Stomach (tissue), 9 donors: ENCODE measurements around the gene KCNQ5. TPM values are rescaled to one million over a fixed set of nuclear protein-coding genes. Genes with fewer than 3 reads are reported as not detected.

ENCODE experiments used
- DNase-seq, 2 donors: peaks; one replicate each; pipeline versions ENCODE4 v3.0.0 to v3.0.0-alpha.2; 2013 to 2019
- H3K27ac ChIP-seq, 5 donors: fragments of 200-600 bp in 4 of 5; sonication (generic) in 4 of 5; one replicate each; pipeline ENCODE4 v1.5.1; 2013 to 2019; ENCODE audit warnings: mild to moderate bottlenecking in 1 of 5, moderate library complexity in 1 of 5
- H3K27me3 ChIP-seq, 3 donors: fragments of 200-600 bp; sonication (generic); one replicate each; pipeline ENCODE4 v1.5.1; 2017 to 2019; ENCODE audit warnings: mixed run types in 1 of 3
- H3K36me3 ChIP-seq, 4 donors: fragments of 200-600 bp; sonication (generic); 1 replicate in 3 of 4; 2 replicates in 1 of 4; pipeline ENCODE4 v1.5.1; 2016 to 2019
- H3K4me1 ChIP-seq, 4 donors: fragments of 200-600 bp; sonication (generic); one replicate each; pipeline ENCODE4 v1.5.1; 2016 to 2019
- H3K4me3 ChIP-seq, 4 donors: fragments of 200-600 bp; sonication (generic) in 3 of 4; one replicate each; pipeline ENCODE4 v1.5.1; 2016 to 2019; ENCODE audit warnings: mild to moderate bottlenecking in 1 of 4
- H3K9me3 ChIP-seq, 4 donors: fragments of 200-600 bp; sonication (generic); one replicate each; pipeline ENCODE4 v1.5.1; 2016 to 2019
- CTCF ChIP-seq, 7 experiments: fragments of 450-650 bp in 4 of 7; fragments of 200-600 bp in 3 of 7; sonication (generic) in 3 of 7; IDR thresholded peaks; one replicate each; pipeline ENCODE4 v1.5.1; 2016 to 2019; ENCODE audit warnings: antibody characterized with exemption in 7 of 7, control low read depth in 2 of 7, mild to moderate bottlenecking in 1 of 7
- EP300 ChIP-seq: sonication (generic); formaldehyde crosslinking; IDR thresholded peaks from one replicate; pipeline ENCODE4 v1.6.1; 2017; ENCODE audit warnings: antibody characterized with exemption
- POLR2A ChIP-seq, 4 donors: fragments of 450-650 bp; IDR thresholded peaks; one replicate each; pipeline ENCODE4 v1.6.1; 2016; ENCODE audit warnings: antibody characterized with exemption in 4 of 4, control low read depth in 2 of 4, mild to moderate bottlenecking in 1 of 4, moderate library complexity in 1 of 4
- POLR2AphosphoS5 ChIP-seq, 3 donors: sonication (generic); formaldehyde crosslinking; IDR thresholded peaks; one replicate each; pipeline ENCODE4 v1.6.1; 2016; ENCODE audit warnings: antibody characterized with exemption in 3 of 3
- WGBS, 5 donors: extraction: QIAGEN DNeasy Blood & Tissue Kit in 3 of 5; methylation state at CpG; one replicate each; pipeline versions ENCODE4 v1.1.5 to v1.1.7; 2013 to 2018; 5-methylcytosine and 5-hydroxymethylcytosine counted together
- intact Hi-C: fragments of 100-400 bp; cut with DNase I; formaldehyde crosslinking; loops from one replicate; pipeline ENCODE4 v1.15.1; 2023; ENCODE audit warnings: low total_unique reads
- polyA plus RNA-seq, 3 donors: library from polyadenylated mRNA; stranded (reverse); fragments of 200-250 nt; gene quantifications; one replicate each; pipeline ENCODE4 v1.2.3, GENCODE V29; 2013
- total RNA-seq, 5 donors: library from RNA; depleted of rRNA; stranded (reverse); fragments of >200 nt; gene quantifications; one replicate each; pipeline versions ENCODE4 v1.1.0 to v1.2.3, GENCODE V29; 2014 to 2016
- donor health status: healthy with polysubstance abuse.
- donor health status: Bipolar disorder and iron deficiency.
- donor health status: healthy.

The KCNQ5 gene
- total and polyA plus RNA-seq, 8 donors, result 0.12 to 2.8 (median 0.37) TPM; not detected in 2

- Histone ChIP-seq H3K36me3 (no peaks in the 10 kb centered on the region), H3K4me1 (no peaks in the 10 kb centered on the region), H3K27me3 (no peaks in the 10 kb centered on the region), H3K27ac (no peak overlapping the region), H3K9me3 (no peaks in the 10 kb centered on the region), H3K4me3 (no peak overlapping the region)
- DNase-seq, result no peak
- 63 to 81% (median 74%) methylated on average over 1 of the region's 1 CpG for WGBS, 5 donors
- no peak for TF ChIP-seq POLR2A (IDR thresholded peaks at IDR 0.05)
- no peak for TF ChIP-seq CTCF (IDR thresholded peaks at IDR 0.05)
- no peak for TF ChIP-seq POLR2AphosphoS5 (IDR thresholded peaks at IDR 0.05)
- TF ChIP-seq EP300, result no peak
- intact Hi-C loops, result no loop called here
Measured at GRCh38 chr6:72699159-72699558, 77.3 kb downstream of the KCNQ5 start.

GRCh38 chr6:72702421-72702820, 80.6 kb downstream of the KCNQ5 start:
- 72 to 85% (median 77%) methylated on average over 3 of the region's 3 CpGs for WGBS, 5 donors
- no peak overlapping the region for H3K27ac ChIP-seq
- H3K27me3 ChIP-seq, result no peaks in the 10 kb centered on the region
- H3K36me3 ChIP-seq, result no peaks in the 10 kb centered on the region
- DNase-seq, result no peak
- H3K9me3 ChIP-seq, result no peaks in the 10 kb centered on the region
- H3K4me3 ChIP-seq, result no peak overlapping the region
- intact Hi-C loops, result no loop called here
- TF ChIP-seq EP300, result no peak
- TF ChIP-seq CTCF (IDR thresholded peaks at IDR 0.05), result no peak
- no peaks in the 10 kb centered on the region for H3K4me1 ChIP-seq

- H3K4me3 ChIP-seq, result no peak overlapping the region
- no peaks in the 10 kb centered on the region for H3K27me3 ChIP-seq
- DNase-seq, result no peak
- H3K9me3 ChIP-seq, result no peaks in the 10 kb centered on the region
- WGBS, 5 donors, result 42 to 64% (median 53%) methylated on average over 2 of the region's 2 CpGs
- TF ChIP-seq CTCF (IDR thresholded peaks at IDR 0.05) (no peak), POLR2A (IDR thresholded peaks at IDR 0.05) (no peak), EP300 (no peak), POLR2AphosphoS5 (IDR thresholded peaks at IDR 0.05) (no peak)
- H3K27ac ChIP-seq, result no peak overlapping the region
- intact Hi-C loops, result no loop called here
- no peaks in the 10 kb centered on the region for H3K4me1 ChIP-seq
- H3K36me3 ChIP-seq, result no peaks in the 10 kb centered on the region
Measured at GRCh38 chr6:72703093-72703492, 81.2 kb downstream of the KCNQ5 start.

- no peak for DNase-seq
- Histone ChIP-seq H3K27ac (no peak overlapping the region), H3K9me3 (peaks cover 0 to 5% (median 2%) of the 10 kb centered on the region in 4 donors), H3K4me1 (no peaks in the 10 kb centered on the region), H3K4me3 (no peak overlapping the region), H3K27me3 (no peaks in the 10 kb centered on the region), H3K36me3 (no peaks in the 10 kb centered on the region)
- no peak for TF ChIP-seq POLR2A (IDR thresholded peaks at IDR 0.05)
- no peak for TF ChIP-seq EP300
- TF ChIP-seq CTCF (IDR thresholded peaks at IDR 0.05), result no peak
- no peak for TF ChIP-seq POLR2AphosphoS5 (IDR thresholded peaks at IDR 0.05)
- WGBS, 5 donors, result 76 to 85% (median 80%) methylated on average over 4 of the region's 4 CpGs
- intact Hi-C loops, result no loop called here
Measured at GRCh38 chr6:72704979-72705378, 83.1 kb downstream of the KCNQ5 start.
